MCF 10A (cell line): ENCODE results near the gene GRM2. TPM values are rescaled to one million over a fixed set of nuclear protein-coding genes. Genes with fewer than 3 reads are reported as not detected.

ENCODE experiments used
- BruUV-seq: library from RNA; stranded (reverse); fragments of 400-500 nt; replicated peaks from 2 replicates; lab custom pipeline; 2021; lab: Mats Ljungman, UMichigan
- CTCF ChIA-PET: fragments of 300-600 bp; sonication (Branson Sonifier 250); formaldehyde crosslinking; extraction: SDS; loops from one replicate; lab custom pipeline; 2021; ENCODE audit warnings: antibody characterized with exemption, inconsistent platforms; lab: Yijun Ruan, JAX
- POLR2A ChIA-PET: fragments of 300-600, 350-650 bp; sonication (Branson Sonifier 250); formaldehyde crosslinking; extraction: SDS; loops from one replicate; lab custom pipeline; 2020; ENCODE audit warnings: antibody characterized with exemption, inconsistent platforms; lab: Yijun Ruan, JAX
- DNase-seq: peaks from one replicate; pipeline ENCODE4 v3.0.0-alpha.2; 2018; ENCODE audit not compliant: unreplicated experiment
- H3K27ac Mint-ChIP-seq: one replicate; pipeline ENCODE4 v1.8.0; 2022; ENCODE audit warnings: mild to moderate bottlenecking, low read depth, mixed read lengths; ENCODE audit not compliant: unreplicated experiment
- H3K27me3 Mint-ChIP-seq: one replicate; pipeline ENCODE4 v1.8.0; 2022; ENCODE audit warnings: mixed read lengths; ENCODE audit not compliant: insufficient read depth, unreplicated experiment
- H3K36me3 Mint-ChIP-seq: one replicate; pipeline ENCODE4 v1.8.0; 2022; ENCODE audit warnings: mild to moderate bottlenecking, moderate library complexity, mixed read lengths; ENCODE audit not compliant: insufficient read depth, unreplicated experiment
- H3K4me1 Mint-ChIP-seq: one replicate; pipeline ENCODE4 v1.8.0; 2022; ENCODE audit warnings: mixed read lengths; ENCODE audit not compliant: insufficient read depth, unreplicated experiment
- H3K4me3 Mint-ChIP-seq: one replicate; pipeline ENCODE4 v1.8.0; 2022; ENCODE audit warnings: mild to moderate bottlenecking, moderate library complexity, mixed read lengths; ENCODE audit not compliant: unreplicated experiment
- H3K9me3 Mint-ChIP-seq: one replicate; pipeline ENCODE4 v1.8.0; 2022; ENCODE audit warnings: mixed read lengths; ENCODE audit not compliant: unreplicated experiment
- intact Hi-C: fragments of 100-400 bp; cut with micrococcal nuclease; formaldehyde crosslinking; loops from 2 replicates; pipeline ENCODE4 v1.14.1; 2022
- total RNA-seq: library from RNA; stranded (reverse); gene quantifications from 2 replicates; pipeline ENCODE4 v1.2.3, GENCODE V29; 2022
- TF ChIP-seq, protein P1 (sequence below): fragments of 200-600 bp; IDR thresholded peaks from one replicate; pipeline ENCODE4 v1.8.0; 2022; ENCODE audit warnings: antibody characterized with exemption, mild to moderate bottlenecking; ENCODE audit not compliant: unreplicated experiment

Gene GRM2
- total RNA-seq, 1 experiment from 2014 or later = 0.23 TPM

DNA sequence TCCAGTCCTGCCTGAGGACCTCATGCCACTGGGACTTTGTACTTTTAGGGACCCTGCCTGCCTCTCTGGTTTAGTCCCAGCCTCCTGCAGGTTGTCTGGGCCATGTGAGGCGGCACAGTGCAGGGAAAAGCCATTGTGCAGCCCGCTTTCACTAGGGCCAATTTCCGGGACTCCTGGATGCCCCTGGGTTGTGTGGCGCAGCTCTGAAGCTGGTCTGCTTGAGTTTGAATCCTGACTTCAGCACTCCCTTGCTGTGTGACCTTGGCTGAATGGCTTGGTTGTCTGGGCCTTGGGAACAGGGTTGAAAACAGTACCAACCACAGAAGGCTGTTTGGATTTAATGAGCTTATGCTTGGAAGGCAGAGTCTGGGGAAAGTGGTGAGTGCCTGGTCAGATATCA, 27.6 kb upstream of the GRM2 start:
- Mint-ChIP-seq H3K4me1 (peaks cover 45% of the 10 kb centered on the region), H3K27me3 (no peaks in the 10 kb centered on the region), H3K36me3 (peaks cover 34% of the 10 kb centered on the region), H3K9me3 (no peaks in the 10 kb centered on the region), H3K27ac (no peak overlapping the region), H3K4me3 (no peak overlapping the region)
- TF ChIP-seq, protein P1, sequence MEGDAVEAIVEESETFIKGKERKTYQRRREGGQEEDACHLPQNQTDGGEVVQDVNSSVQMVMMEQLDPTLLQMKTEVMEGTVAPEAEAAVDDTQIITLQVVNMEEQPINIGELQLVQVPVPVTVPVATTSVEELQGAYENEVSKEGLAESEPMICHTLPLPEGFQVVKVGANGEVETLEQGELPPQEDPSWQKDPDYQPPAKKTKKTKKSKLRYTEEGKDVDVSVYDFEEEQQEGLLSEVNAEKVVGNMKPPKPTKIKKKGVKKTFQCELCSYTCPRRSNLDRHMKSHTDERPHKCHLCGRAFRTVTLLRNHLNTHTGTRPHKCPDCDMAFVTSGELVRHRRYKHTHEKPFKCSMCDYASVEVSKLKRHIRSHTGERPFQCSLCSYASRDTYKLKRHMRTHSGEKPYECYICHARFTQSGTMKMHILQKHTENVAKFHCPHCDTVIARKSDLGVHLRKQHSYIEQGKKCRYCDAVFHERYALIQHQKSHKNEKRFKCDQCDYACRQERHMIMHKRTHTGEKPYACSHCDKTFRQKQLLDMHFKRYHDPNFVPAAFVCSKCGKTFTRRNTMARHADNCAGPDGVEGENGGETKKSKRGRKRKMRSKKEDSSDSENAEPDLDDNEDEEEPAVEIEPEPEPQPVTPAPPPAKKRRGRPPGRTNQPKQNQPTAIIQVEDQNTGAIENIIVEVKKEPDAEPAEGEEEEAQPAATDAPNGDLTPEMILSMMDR = no peak
- no TSS peak for BruUV-seq
- ChIA-PET POLR2A (interaction anchor here (1.0 to 1.2 kb wide), 2 partner anchors 8 to 1063 kb away, joined by 3 to 5 read pairs; no protein-coding TSS in a partner anchor), CTCF (interaction anchor here (0.6 to 7.0 kb wide), 4 partner anchors 10 to 290 kb away, joined by 3 to 111 read pairs (median 54); partner anchors contain the start of gene DCAF1)
- intact Hi-C loops = loop anchor here (10.0 kb wide), 1 partner anchor 1065 kb away; the partner anchor contains the start of genes CISH and MAPKAPK3
- no peak for DNase-seq

DNA sequence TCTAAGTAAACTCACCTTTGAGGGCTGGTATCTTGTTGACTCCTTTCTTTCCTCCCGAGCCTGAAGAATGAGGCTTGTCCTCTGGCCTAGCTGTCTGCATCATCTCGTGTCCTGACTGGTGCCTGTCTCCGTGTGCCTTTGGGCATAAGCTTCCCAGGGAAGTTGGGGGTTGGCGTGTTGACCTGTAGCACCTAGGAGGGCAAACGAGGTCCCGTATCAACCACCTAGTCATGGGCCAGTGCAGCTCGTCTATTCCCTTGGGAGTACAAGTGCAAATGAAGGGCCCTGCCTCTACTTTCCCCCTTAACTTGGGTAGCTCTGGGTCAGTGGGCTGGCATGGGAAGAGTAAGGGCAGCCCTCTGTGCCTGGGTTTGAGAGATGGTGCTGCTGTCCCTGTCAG, 27.1 kb upstream of the GRM2 start:
- no peaks in the 10 kb centered on the region for H3K27me3 Mint-ChIP-seq
- H3K4me3 Mint-ChIP-seq = no peak overlapping the region
- H3K36me3 Mint-ChIP-seq = peaks cover 36% of the 10 kb centered on the region
- H3K4me1 Mint-ChIP-seq = peaks cover 40% of the 10 kb centered on the region
- no peaks in the 10 kb centered on the region for H3K9me3 Mint-ChIP-seq
- intact Hi-C loops = loop anchor here (10.0 kb wide), 1 partner anchor 1065 kb away; the partner anchor contains the start of genes CISH and MAPKAPK3
- ChIA-PET CTCF (interaction anchor here (0.6 to 7.0 kb wide), 4 partner anchors 10 to 290 kb away, joined by 3 to 111 read pairs (median 54); partner anchors contain the start of gene DCAF1), POLR2A (interaction anchor here (1.0 to 1.2 kb wide), 2 partner anchors 8 to 1064 kb away, joined by 3 to 5 read pairs; no protein-coding TSS in a partner anchor)
- no peak for DNase-seq
- TF ChIP-seq, protein P1 = no peak
- H3K27ac Mint-ChIP-seq = no peak overlapping the region
- BruUV-seq = no TSS peak

DNA sequence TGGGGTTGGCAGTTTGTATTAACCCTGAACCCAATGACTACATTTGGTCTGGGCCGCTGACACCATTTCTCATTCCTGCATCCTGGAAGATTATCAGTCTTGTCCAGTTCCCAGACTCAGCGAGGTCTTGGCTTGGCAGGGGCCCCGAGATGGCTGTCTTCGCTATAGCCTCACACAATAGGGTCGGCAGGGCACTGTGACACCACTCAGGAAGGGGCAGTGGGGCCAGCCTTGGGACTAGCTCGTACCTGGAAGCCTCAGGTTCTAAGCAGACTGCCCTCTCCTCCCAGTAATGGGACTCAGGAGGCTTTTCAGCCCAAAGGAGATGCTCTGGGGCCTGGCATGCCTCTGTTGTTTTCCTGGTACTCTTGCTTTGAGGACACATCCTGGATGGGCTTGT, 26.7 kb upstream of the GRM2 start:
- H3K27ac Mint-ChIP-seq = no peak overlapping the region
- peaks cover 38% of the 10 kb centered on the region for H3K4me1 Mint-ChIP-seq
- H3K9me3 Mint-ChIP-seq = no peaks in the 10 kb centered on the region
- ChIA-PET CTCF (interaction anchor here (0.5 to 7.0 kb wide), 9 partner anchors 11 to 1065 kb away, joined by 3 to 111 read pairs (median 5); partner anchors contain the start of gene DCAF1), POLR2A (interaction anchor here (1.0 to 4.6 kb wide), 4 partner anchors 8 to 180 kb away, joined by 3 to 63 read pairs (median 20); partner anchors contain the start of genes DCAF1 and TEX264)
- H3K27me3 Mint-ChIP-seq = no peaks in the 10 kb centered on the region
- no TSS peak for BruUV-seq
- TF ChIP-seq, protein P1 = no peak
- H3K4me3 Mint-ChIP-seq = no peak overlapping the region
- peaks cover 36% of the 10 kb centered on the region for H3K36me3 Mint-ChIP-seq
- DNase-seq = no peak
- intact Hi-C loops = no loop called here

DNA sequence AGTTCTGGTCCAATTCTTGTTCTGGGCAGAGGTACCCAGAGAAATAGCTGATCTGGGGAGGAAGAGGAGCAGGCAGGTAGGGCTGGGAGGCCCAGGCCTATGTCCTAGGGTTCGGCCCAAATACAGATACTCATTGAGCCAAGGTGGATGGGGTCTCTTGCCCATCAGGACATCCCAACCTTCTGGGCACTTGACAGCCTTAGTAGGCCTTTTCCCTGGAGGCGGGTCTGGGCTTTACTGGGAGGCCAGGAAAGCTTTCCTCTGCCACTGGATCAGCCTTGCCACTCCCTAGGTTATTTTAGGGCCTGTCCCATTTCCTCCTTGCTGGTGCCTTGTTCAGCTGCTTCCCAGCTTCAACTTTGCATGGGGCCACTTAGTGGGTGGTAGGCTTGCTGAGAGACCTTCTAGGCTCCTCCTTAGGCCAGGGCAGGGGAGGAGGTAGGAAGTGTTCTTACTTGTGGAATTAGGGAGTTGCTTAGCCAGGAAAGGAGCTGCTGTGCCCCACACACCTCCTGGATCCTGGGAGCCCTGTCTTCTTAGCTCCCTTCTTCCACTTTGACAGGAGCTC, 26.1 kb upstream of the GRM2 start:
- H3K27me3 Mint-ChIP-seq = no peaks in the 10 kb centered on the region
- no peaks in the 10 kb centered on the region for H3K9me3 Mint-ChIP-seq
- H3K27ac Mint-ChIP-seq = no peak overlapping the region
- BruUV-seq = no TSS peak
- peaks cover 38% of the 10 kb centered on the region for H3K4me1 Mint-ChIP-seq
- TF ChIP-seq, protein P1 = no peak
- H3K36me3 Mint-ChIP-seq = peaks cover 39% of the 10 kb centered on the region
- DNase-seq = no peak
- ChIA-PET POLR2A (interaction anchor here (1.0 to 4.6 kb wide), 5 partner anchors 10 to 261 kb away, joined by 3 to 63 read pairs (median 3); partner anchors contain the start of genes DCAF1, PARP3, RRP9 and TEX264), CTCF (interaction anchor here (0.5 to 7.0 kb wide), 23 partner anchors 8 to 1335 kb away, joined by 3 to 111 read pairs (median 4); partner anchors contain the start of gene DCAF1)
- intact Hi-C loops = no loop called here
- no peak overlapping the region for H3K4me3 Mint-ChIP-seq
